GM19035 (cell line): ENCODE measurements around the gene UGT1A10.
"Not testable (repeated sequence)": the region's sequence is repeated elsewhere in the genome, so short reads cannot be mapped to it uniquely, and the experiment has no call there.

Experiments
- ATAC-seq: cut with Tn5 transposase; IDR thresholded peaks from one replicate; pipeline ENCODE4 v1.9.1; 2021; ENCODE audit not compliant: unreplicated experiment

Gene UGT1A10

GRCh38 chr2:233736868-233737653 lies 100.8 kb downstream of the UGT1A10 start:
- ATAC-seq = not testable (repeated sequence)

GRCh38 chr2:233740870-233741269 lies 104.6 kb downstream of the UGT1A10 start:
- ATAC-seq = no peak

GRCh38 chr2:233743464-233744259 lies 107.4 kb downstream of the UGT1A10 start:
- ATAC-seq = no peak

GRCh38 chr2:233745073-233745755 lies 109.0 kb downstream of the UGT1A10 start:
- ATAC-seq = no peak

GRCh38 chr2:233745838-233746237 lies 109.6 kb downstream of the UGT1A10 start:
- ATAC-seq = not testable (repeated sequence)

- no peak for ATAC-seq
Measured at GRCh38 chr2:233746475-233747282, 110.4 kb downstream of the UGT1A10 start.

GRCh38 chr2:233747283-233747544 lies 111.0 kb downstream of the UGT1A10 start:
- ATAC-seq = no peak

- not testable (repeated sequence) for ATAC-seq
Measured at GRCh38 chr2:233750689-233751088, 114.4 kb downstream of the UGT1A10 start.

- not testable (repeated sequence) for ATAC-seq
Measured at GRCh38 chr2:233751212-233752009, 115.2 kb downstream of the UGT1A10 start.

GRCh38 chr2:233754872-233755611 lies 118.8 kb downstream of the UGT1A10 start:
- no peak for ATAC-seq

- no peak for ATAC-seq
Measured at GRCh38 chr2:233756429-233757081, 120.3 kb downstream of the UGT1A10 start.

- no peak for ATAC-seq
Measured at GRCh38 chr2:233758141-233758540, 121.9 kb downstream of the UGT1A10 start.

GRCh38 chr2:233758849-233759248 lies 122.6 kb downstream of the UGT1A10 start:
- no peak for ATAC-seq

GRCh38 chr2:233760043-233760442 lies 123.8 kb downstream of the UGT1A10 start, which contains the start of gene UGT1A1:
TSS of gene UGT1A1 (plus strand) at chr2:233760270. CDS start at chr2:233760288, 18 bp downstream.
- ATAC-seq = no peak

- ATAC-seq = no peak
Measured at GRCh38 chr2:233761040-233761769, 125.0 kb downstream of the UGT1A10 start.

GRCh38 chr2:233764264-233764663 lies 128.0 kb downstream of the UGT1A10 start:
- no peak for ATAC-seq

GRCh38 chr2:233764761-233765160 lies 128.5 kb downstream of the UGT1A10 start:
- ATAC-seq = no peak

GRCh38 chr2:233766416-233766815 lies 130.2 kb downstream of the UGT1A10 start:
- no peak for ATAC-seq
